HG03095 (cell line): ENCODE measurements around the gene ACVRL1.

Experiments
- ATAC-seq: cut with Tn5 transposase; IDR thresholded peaks from one replicate; pipeline ENCODE4 v1.9.1; 2021; ENCODE audit warnings: moderate library complexity; ENCODE audit not compliant: unreplicated experiment

The ACVRL1 gene

DNA sequence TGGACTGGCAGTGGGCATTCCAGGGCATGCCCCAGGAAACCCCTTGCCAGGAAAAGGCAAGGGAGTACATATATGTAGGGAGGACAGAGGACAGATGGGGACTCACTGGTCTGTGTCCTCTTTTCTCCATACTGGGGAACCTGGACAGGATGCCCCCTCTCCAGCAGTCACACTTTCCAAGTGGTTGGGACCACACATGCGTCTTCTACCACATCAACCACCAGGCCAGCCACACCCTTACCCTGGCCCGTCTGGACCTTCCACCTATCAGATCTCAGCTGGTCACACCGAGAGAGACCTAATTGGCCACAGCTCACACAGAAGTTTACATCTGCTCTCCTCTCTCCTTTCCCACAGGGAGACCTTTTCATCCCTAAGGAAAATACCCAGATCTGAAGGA is 11.1 kb upstream of the ACVRL1 start:
- no peak for ATAC-seq

DNA sequence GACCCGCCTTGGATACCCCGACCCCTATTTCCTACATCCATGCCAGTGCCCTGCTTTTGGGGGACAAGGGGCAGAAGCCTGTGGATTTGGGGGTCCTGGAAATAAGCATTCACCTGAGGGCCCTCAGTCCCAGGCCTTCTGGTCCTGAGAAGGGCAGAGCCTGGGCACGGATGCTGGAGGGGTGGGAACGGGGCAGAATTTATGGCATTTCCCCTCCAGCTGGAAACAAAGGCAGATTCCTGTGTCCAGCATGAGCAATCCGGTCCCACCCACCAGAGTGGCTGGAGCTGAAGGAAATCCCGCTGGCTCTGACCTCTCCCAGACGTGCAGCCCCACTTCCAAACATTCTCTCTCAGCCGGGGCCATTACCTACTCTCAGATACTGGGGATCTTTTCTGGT is 10.1 kb upstream of the ACVRL1 start:
- no peak for ATAC-seq

DNA sequence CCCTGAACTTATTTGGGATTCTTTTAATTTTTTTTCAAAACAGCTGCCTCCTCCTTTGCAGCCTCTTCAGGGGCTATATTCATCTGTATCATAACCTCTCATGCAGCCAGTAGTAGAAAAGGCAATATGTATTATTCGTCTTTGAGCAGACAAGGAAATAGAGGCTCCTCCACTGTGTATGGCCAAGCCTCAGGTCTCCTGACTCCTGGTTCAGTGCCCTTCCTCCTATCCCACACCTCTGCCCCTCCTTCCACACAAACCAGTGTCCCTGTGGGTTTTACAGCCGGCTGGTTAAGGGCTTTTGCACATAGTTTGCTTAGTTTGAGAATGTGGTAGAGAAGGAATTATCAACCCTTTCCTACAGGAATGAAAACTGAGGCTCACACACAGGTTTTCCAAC is 8.8 kb upstream of the ACVRL1 start:
- ATAC-seq: no peak

DNA sequence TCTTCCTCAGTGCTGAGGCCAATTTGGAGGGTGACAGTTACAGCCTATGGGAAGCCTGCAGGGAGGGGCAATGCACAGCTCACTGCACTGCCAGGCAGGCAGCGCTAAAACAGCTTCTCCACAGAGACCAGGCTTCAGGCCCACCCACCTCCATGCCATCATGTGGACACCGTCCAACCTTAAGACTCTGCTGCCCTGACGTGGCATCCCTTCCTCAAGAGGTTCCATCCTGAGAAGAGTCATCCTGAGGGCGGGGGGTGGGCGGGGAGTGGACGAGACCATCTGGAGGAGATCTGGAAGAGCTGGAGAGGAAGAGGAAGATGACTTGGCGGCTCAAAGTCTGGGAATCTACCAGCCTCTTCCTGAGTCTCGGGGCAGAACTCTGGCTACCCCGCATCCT is 8.4 kb upstream of the ACVRL1 start:
- no peak for ATAC-seq

DNA sequence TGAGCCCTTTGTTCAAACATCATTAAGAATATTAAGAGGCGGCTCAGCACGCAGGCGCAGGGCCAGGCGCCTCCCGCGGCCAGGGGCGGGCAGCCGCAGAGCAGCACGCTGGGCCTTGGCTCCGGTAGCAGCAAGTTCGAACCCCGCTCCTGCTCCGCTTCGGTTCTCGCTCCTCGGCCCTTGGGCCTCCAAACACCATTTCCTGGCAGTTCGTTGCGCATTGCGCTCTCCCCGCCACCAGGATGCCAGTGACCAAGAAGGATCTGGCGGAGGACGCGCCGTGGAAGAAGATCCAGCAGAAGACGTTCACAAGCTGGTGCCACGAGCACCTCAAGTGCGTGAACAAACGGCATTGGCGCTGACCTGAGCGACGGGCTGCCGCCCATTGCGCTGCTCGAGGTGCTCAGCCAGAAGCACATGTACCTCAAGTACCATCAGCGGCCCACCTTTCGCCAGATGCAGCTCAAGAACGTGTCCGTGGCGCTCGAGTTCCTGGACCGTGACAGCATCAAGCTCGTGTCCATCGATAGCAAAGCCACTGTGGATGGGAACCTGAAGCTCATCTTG is 6.9 kb upstream of the ACVRL1 start:
- no peak for ATAC-seq

DNA sequence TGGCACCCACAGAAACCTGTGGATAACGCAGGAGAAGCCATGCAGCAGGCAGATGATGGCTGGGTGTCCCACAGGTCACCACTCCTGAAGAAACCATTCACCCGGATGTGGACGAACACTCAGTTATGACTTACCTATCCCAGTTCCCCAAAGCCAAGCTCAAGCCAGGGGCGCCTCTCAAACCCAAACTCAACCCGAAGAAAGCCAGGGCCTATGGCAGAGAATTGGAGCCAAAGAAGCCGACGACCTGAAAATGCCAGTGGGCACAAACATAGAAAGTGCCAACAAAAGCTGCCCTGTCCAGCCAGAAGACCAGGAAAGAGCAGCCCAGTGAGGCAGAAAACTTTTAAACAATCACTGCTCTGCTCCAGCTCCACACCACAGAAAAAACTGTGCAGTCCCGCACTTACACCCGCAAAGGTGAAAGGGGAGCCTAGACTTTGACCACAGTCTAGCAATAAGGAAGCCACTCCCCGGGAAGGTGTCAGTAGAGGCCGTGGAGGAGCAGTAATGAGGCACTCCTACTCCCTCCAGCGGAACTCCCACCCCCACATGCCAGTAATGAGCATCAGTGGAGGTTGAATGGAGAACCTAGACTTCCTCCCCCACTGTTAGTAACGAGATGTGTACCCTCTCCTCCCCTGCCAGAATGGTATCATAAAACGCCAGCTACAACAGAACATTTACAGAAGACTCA is 6.0 kb upstream of the ACVRL1 start:
- no peak for ATAC-seq

DNA sequence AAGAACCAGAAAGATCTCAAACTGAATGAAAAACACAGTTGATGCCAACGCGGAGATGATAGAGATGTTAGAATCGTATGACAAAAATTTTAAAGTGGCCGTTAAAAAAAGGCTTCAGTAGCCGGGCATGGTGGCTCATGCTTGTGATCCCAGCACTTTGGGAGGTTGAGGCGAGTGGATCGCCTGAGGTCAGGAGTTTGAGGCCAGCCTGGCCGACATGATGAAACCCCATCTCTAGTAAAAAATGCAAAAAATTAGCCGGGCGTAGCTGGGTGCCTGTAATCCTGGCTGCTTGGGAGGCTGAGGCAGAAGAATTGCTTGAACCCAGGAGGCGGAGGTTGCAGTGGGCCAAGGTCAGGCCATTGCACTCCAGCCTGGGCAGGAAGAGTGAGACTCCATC is 5.4 kb upstream of the ACVRL1 start:
- no peak for ATAC-seq

DNA sequence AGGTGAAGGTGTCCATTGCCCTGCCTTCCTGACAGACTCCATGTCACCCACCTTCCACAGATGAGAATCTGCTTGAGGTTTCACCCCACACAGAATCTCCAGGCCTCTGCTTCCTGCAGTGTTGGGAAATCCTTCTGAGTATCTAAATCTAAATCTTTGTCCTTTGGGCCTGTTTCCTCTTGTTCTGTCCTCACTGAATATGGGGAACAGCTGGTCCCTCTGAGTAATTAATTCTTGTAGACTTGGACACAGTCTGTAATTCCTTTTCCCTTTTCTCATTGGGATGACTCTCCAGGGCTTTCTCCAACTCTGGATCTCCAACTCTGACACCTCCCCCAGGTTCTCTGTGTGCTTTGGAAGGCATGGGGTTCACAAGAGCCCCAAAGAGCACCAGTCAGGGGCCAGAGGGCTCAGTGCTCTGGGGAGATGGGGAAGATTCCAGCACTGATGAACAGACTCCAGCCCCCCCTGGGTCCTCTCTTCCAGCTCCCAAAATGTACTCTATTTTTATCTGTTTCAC is 2.3 kb upstream of the ACVRL1 start:
- no peak for ATAC-seq

DNA sequence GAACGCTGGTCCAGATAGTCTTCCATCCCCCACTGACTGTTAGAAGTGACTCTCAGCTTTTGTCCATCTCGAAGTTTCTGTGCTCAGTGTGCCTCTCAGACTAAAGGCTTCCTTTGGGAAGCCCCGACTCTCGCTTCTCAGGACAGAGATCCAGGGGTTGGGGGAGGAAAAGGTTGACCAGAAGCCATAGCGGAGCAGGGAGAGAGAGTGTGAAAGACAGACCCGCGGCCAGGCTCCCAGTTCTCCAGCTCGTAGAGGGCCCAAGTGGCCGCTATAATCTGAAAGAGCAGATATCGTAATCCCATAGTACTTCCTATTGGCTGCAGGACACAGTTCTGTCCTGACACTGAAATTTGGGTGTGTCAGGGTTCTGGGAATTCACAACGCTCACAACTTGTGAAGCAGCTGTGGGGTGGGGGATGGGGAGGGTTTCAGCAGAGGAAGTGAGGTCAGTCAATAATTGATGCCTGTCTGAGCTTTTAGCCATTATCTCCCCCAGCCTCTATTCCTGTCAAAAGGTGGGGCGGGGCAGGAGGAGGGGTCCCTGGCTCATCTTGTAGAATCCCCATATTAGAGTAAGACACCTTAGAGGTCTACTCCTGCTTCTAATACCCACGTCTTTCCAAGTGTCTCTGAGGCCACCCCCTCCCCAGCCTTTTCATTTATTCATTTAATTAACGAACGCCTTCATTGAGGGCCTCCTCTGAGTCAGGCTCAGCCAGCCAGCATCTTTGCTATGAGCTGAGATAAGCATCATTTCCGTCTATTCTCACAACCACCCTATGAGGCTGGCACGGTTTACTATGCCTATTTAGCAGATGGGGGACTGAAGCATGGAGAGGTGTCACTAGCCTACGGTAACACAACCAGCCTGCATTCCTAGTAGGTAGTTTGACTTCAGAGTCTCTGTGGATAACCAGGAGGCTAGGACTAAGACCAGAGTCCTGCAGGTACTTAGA is 1.6 kb upstream of the ACVRL1 start:
- ATAC-seq: no peak

DNA sequence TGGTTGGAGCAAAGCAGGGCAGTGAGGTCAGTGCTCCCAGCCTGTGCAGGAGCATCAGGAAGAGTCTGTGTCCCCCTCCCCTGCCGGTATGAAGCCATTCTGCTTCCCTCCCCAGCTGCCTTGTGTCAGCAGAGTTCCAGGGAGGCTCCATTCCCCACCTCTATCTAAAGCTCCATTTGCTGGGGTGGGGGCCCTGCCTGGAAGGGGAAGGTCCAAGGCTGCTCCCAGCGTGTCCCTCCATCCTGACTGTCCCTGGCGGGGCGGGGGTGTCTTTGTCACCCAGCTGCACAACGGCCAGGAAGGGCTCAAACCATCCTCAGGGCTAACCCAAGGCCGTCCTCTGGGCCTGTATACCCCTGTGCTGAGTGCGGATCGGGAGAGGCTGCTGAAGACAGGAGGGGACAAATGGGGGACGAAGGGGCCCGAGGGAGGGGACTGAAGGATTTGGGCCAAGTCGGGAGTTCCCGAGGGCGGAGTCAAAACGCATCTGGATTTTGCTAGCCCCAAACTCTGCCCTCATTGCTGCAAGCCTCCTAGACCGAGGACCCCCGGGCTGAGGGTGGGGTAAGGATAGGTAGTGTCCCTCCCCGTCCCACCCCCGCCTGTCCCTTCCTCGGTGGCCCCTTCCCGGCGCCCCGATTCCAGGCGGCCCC is 748 bp upstream of the ACVRL1 start:
- no peak for ATAC-seq

DNA sequence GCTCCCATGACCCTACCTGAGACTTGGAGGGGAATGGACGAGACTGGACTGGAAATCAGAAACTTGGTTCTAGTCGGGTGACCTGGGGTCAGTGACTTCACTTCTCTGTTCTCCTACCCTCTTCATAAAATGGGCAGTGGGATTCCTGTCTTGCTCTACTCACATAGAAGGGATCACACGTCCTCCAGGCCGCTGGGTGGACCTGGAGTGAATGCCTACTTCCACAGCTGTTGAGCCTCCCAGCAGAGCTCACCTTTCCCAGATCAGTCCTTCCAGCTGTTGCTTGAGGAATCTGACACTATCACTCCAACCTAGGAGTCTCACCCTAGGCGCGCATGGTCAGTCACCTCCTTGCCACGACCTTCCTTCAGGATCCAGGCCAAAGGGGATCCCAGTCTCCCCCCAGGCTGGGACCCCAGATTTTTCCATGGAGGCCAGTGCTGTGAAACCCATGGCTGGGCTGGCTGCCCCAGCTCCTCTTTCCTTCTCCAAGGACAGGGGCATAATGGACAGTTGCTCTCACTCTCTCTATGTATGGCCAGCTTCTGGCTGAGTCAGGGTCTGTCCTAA is 637 bp downstream of the ACVRL1 start:
- no peak for ATAC-seq

DNA sequence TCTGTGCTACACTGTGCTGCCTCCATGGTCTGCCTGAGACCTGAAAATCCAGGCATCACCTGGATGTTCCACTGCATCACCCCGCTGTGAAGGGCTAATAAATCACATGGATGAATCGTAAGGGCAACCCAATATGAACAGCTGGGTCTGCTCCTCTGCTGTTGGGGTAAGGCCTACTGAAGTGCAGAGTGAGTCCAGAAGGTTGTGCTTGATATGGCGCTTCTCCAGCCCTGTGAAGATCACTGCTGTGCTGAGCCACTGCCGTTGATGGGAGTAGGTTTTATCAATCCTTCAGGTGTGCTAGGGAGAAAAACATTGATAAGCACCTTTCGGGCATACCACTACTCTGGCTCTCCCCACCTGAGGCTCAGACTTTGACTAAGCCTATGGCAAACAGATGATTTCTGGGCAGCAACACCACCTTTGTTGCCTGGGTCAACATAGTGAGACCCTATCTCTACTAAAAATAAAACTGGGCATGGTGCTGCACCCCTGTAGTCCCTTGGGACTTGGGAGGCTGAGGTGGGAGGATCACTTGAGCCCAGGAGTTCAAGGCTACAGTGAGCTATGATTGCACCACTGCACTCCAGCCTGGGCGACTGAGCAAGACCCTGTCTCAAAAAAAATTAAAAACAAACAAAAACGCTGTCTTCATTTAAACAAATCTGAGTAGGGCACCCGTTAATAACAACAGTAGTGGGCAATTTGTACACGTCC is 1.7 kb downstream of the ACVRL1 start:
- no peak for ATAC-seq

DNA sequence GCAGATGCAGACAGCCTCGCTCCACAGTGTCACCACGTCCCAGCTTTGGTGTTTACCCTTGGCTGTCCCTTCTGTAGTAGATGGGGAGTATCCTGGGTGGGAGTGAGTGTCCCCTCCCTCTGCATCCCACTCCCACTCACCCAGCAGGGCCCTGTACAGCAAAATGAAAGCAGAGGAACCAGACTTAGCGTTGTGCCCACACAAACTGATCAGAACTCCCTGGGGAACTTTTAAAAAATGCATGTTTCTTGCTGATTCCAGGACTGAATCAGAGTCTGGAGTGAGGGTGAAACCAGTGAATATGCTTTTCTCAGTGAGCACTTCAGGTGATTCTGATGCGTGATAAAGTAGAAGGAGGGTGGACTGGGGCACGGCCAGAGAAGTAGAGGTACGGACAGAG is 2.9 kb downstream of the ACVRL1 start:
- ATAC-seq: no peak

DNA sequence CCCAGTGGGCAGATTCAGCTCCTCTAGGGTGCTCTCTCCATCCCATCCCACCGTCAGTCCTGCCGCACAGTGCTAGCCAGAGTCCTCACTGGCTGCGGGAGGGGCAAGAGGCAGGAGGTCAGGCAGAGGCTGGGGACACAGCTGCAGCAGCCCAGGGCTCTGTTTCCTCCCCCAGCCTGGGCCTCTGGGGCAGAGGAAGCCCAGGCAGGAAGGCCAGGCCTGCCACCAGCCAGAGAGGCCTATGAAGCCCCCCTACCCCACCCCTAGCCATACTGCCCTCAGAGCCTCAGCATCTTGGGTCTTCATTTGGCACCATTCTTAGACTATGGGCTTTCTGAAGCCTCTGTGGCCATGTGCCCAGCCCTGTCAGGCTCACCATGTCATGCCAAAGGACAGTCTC is 3.4 kb downstream of the ACVRL1 start:
- no peak for ATAC-seq

DNA sequence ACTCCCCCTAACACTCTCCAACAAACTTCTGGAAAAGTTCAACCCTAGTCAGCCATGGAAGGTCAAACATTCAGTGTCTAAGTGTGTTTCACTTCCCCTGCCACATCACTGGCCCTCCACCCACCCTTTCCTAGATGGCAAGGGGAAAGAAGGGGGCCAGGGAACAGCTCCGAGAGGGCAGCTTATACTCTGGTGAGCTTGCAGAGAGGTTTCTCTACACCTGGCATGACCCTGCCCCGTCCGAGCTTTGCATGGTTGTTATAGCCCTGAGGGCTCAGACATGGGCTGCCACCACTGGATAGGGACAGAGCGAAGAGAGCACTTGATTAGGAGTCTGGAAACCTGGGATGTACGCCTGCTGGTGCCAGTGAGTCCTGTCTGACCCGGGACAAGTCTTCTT is 4.0 kb downstream of the ACVRL1 start:
- ATAC-seq: no peak

DNA sequence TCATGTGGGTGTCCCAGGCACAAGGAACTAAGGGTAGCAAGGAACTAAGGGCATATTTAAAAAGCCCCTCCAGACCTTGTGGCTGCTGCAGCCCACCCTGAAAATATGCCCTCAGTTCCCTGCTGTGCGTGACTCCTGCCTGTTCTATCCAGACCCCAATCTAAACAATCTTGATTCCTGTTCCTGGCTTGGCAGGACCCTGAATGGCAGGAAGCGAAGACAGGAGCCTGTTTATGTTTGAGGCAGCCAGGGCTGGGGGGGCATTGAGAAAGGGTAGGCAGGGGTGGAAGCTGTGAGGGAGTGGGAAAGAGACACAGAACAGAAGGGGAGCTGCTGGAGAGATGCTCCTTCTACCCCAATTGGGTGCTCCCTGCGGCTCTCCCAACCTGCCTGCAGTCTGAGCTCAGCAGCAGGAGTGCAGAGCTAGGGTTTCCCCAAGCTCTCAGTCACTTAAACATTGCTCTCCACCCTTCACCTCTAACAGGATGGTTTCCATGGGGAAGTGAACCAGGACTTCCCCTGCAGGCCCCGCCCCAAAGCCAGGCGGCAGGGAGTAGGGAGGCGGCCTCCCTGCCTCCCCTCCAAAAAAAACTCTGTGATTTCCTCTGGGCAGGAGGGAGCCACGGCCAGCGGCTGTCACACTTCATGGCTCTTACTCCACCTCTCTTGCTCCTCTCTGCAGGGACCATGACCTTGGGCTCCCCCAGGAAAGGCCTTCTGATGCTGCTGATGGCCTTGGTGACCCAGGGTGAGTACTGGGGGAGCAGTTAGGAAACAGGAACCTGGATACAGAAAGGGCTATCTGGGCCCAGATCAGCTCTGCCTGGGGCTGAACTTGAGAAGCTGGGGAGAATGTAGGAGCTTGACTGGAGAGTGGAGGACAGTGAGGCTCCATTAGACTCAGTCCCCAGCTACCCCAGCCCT is 4.7 kb downstream of the ACVRL1 start:
- no peak for ATAC-seq

DNA sequence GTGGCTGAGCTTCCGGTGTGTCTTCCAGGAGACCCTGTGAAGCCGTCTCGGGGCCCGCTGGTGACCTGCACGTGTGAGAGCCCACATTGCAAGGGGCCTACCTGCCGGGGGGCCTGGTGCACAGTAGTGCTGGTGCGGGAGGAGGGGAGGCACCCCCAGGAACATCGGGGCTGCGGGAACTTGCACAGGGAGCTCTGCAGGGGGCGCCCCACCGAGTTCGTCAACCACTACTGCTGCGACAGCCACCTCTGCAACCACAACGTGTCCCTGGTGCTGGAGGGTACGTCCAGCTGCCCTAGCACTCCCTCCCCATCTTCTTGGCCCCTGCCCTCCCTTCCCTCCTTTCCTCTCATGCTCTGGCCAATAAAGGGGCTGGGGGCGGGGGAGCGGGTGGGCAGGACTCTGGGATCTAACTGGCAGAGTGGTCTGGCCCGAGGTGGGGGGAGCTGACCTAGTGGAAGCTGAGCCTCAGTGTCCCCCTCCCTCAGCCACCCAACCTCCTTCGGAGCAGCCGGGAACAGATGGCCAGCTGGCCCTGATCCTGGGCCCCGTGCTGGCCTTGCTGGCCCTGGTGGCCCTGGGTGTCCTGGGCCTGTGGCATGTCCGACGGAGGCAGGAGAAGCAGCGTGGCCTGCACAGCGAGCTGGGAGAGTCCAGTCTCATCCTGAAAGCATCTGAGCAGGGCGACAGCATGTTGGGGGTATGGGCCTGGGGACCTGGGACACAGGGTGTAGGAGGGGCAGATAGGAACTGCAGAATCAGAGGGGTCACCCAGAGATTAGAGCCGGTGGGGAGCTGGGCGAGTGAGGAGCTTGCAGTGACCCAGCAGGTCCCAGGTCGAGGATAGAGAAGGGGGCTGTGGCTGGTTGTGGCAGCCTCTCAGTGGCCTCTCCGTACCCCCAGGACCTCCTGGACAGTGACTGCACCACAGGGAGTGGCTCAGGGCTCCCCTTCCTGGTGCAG is 6.0 kb downstream of the ACVRL1 start:
- ATAC-seq: no peak
